Panc1 (cell line): ENCODE results near the gene COMTD1. TPM values are rescaled to one million over a fixed set of nuclear protein-coding genes. Genes with fewer than 3 reads are reported as not detected.

Experiments
- ATAC-seq: fragments of 200-7000 bp; cut with Tn5 transposase; 2 replicates; pipeline ENCODE4 v1.9.1; 2020; ENCODE audit warnings: mild to moderate bottlenecking, moderate library complexity
- BruUV-seq: library from RNA; stranded (reverse); fragments of 400-500 nt; replicated peaks from 2 replicates; lab custom pipeline; 2021; lab: Mats Ljungman, UMichigan
- CTCF ChIA-PET: fragments of 300-600 bp; sonication (Branson Sonifier 250); formaldehyde crosslinking; loops from one replicate; lab custom pipeline; 2022; ENCODE audit warnings: antibody characterized with exemption; lab: Charles Lee
- POLR2A ChIA-PET: fragments of 300-600 bp; sonication (Branson Sonifier 250); formaldehyde crosslinking; loops from one replicate; lab custom pipeline; 2022; ENCODE audit warnings: antibody characterized with exemption; lab: Charles Lee
- DNase-seq: peaks from one replicate; pipeline ENCODE4 v3.0.0-alpha.2; 2010; ENCODE audit warnings: low read depth, low spot score
- H3K27ac ChIP-seq: 2 replicates; pipeline ENCODE4 v1.5.1; 2011; ENCODE audit warnings: mild to moderate bottlenecking, low read length, inconsistent platforms
- H3K27me3 ChIP-seq: fragments of 200-500 bp; sonication (Bioruptor generic); 2 replicates; pipeline ENCODE4 v1.6.0; 2014; ENCODE audit warnings: low read length, inconsistent platforms; ENCODE audit not compliant: control insufficient read depth, insufficient read depth
- H3K36me3 ChIP-seq: fragments of 200-500 bp; sonication (Bioruptor generic); 2 replicates; pipeline ENCODE4 v1.5.1; 2014; ENCODE audit warnings: inconsistent platforms, mild to moderate bottlenecking, low read length, moderate library complexity; ENCODE audit not compliant: control insufficient read depth, insufficient read depth
- H3K4me1 ChIP-seq: 2 replicates; pipeline ENCODE4 v1.5.1; 2011; ENCODE audit warnings: inconsistent platforms, mild to moderate bottlenecking, low read length, moderate library complexity; ENCODE audit not compliant: control insufficient read depth, insufficient read depth
- H3K4me3 ChIP-seq, 2 experiments: 2 replicates each; pipeline ENCODE4 v1.5.1; 2011 to 2012; ENCODE audit warnings: low read depth in 2 of 2, low read length in 2 of 2, mild to moderate bottlenecking in 2 of 2, inconsistent platforms in 1 of 2, moderate library complexity in 1 of 2
- H3K9me3 ChIP-seq: fragments of 200-500 bp; sonication (Bioruptor generic); 2 replicates; pipeline ENCODE4 v1.5.1; 2014; ENCODE audit warnings: low read depth, mild to moderate bottlenecking, inconsistent platforms, low read length, moderate library complexity; ENCODE audit not compliant: control insufficient read depth, insufficient read depth
- POLR2AphosphoS5 ChIP-seq: IDR thresholded peaks from 2 replicates; pipeline ENCODE4 v1.6.1; 2012; ENCODE audit warnings: mild to moderate bottlenecking, low read depth, low read length, moderate library complexity
- REST ChIP-seq, 2 experiments: IDR thresholded peaks; 2 replicates each; pipeline ENCODE4 v1.6.1; 2011 to 2012; ENCODE audit warnings: low read depth in 2 of 2, control low read depth in 1 of 2, low read length in 1 of 2, mild to moderate bottlenecking in 1 of 2, moderate library complexity in 1 of 2; ENCODE audit not compliant: insufficient read depth in 1 of 2
- SIN3A ChIP-seq: IDR thresholded peaks from 2 replicates; pipeline ENCODE4 v1.6.1; 2012; ENCODE audit warnings: low read depth, mild to moderate bottlenecking, low read length, moderate library complexity, borderline replicate concordance; ENCODE audit not compliant: insufficient read depth
- TCF7L2 ChIP-seq: IDR thresholded peaks from 2 replicates; pipeline ENCODE4 v1.6.1; 2011; ENCODE audit warnings: mild to moderate bottlenecking, low read depth, low read length, inconsistent platforms
- in situ Hi-C: cut with HindIII; loops from 2 replicates; pipeline ENCODE4 v1.10.0; 2016; ENCODE audit warnings: low sequenced_read_pairs, low pct_unique_long_range_greater_than_20kb
- intact Hi-C: fragments of 100-400 bp; cut with micrococcal nuclease; formaldehyde crosslinking; loops from one replicate; pipeline ENCODE4 v1.10.0; 2022; ENCODE audit not compliant: unreplicated experiment
- total RNA-seq: library from RNA; stranded (reverse); gene quantifications from one replicate; pipeline ENCODE4 v1.2.1, GENCODE V29; 2021; ENCODE audit not compliant: unreplicated experiment
- TF ChIP-seq, protein P1 (sequence below): fragments of 450-650 bp; IDR thresholded peaks from 2 replicates; pipeline ENCODE4 v1.5.1; 2017; ENCODE audit warnings: mild to moderate bottlenecking

The COMTD1 gene
- total RNA-seq, 1 experiment from 2014 or later = 32.8 TPM

- Histone ChIP-seq H3K4me1 (peaks cover 10% of the 10 kb centered on the region; the same call in 1 of the 2 replicates), H3K36me3 (peaks cover 17% of the 10 kb centered on the region), H3K9me3 (no peaks in the 10 kb centered on the region), H3K27me3 (no peaks in the 10 kb centered on the region), H3K4me3 (no peak overlapping the region), H3K27ac (no peak overlapping the region)
- ChIA-PET POLR2A (no interaction called here), CTCF (no interaction called here)
- TF ChIP-seq SIN3A (no peak), TCF7L2 (no peak), REST (IDR thresholded peaks at IDR 0.05; ENCODE audit: insufficient read depth in 1 of 2, low read depth in 2 of 2, low read length in 1 of 2) (no peak), POLR2AphosphoS5 (no peak)
- TF ChIP-seq, protein P1, sequence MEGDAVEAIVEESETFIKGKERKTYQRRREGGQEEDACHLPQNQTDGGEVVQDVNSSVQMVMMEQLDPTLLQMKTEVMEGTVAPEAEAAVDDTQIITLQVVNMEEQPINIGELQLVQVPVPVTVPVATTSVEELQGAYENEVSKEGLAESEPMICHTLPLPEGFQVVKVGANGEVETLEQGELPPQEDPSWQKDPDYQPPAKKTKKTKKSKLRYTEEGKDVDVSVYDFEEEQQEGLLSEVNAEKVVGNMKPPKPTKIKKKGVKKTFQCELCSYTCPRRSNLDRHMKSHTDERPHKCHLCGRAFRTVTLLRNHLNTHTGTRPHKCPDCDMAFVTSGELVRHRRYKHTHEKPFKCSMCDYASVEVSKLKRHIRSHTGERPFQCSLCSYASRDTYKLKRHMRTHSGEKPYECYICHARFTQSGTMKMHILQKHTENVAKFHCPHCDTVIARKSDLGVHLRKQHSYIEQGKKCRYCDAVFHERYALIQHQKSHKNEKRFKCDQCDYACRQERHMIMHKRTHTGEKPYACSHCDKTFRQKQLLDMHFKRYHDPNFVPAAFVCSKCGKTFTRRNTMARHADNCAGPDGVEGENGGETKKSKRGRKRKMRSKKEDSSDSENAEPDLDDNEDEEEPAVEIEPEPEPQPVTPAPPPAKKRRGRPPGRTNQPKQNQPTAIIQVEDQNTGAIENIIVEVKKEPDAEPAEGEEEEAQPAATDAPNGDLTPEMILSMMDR = no peak
- intact Hi-C loops (no loop called here), in situ Hi-C loops (no loop called here)
- no TSS peak for BruUV-seq
- DNase-seq = no peak
- ATAC-seq = no peak
These were observed 27.6 kb downstream of the COMTD1 start for GRCh38 chr10:75208181-75208580.

GRCh38 chr10:75207857-75208144, 28.0 kb downstream of the COMTD1 start:
- Histone ChIP-seq H3K4me3 (no peak overlapping the region), H3K27me3 (no peaks in the 10 kb centered on the region), H3K27ac (no peak overlapping the region), H3K9me3 (no peaks in the 10 kb centered on the region), H3K36me3 (peaks cover 17% of the 10 kb centered on the region), H3K4me1 (peaks cover 10% of the 10 kb centered on the region; the same call in 1 of the 2 replicates)
- no TSS peak for BruUV-seq
- in situ Hi-C loops = no loop called here
- DNase-seq (no peak), ATAC-seq (no peak)
- ChIA-PET POLR2A (interaction anchor here (0.7 kb wide), 1 partner anchor 20 kb away, joined by 5 read pairs; no protein-coding TSS in a partner anchor), CTCF (no interaction called here)
- intact Hi-C loops = no loop called here
- TF ChIP-seq TCF7L2 (no peak), POLR2AphosphoS5 (no peak), SIN3A (no peak), REST (IDR thresholded peaks at IDR 0.05; ENCODE audit: insufficient read depth in 1 of 2, low read depth in 2 of 2, low read length in 1 of 2) (no peak)
- TF ChIP-seq, protein P1 = no peak
